ENCODE measurements around the gene LRRC18. TPM values are rescaled to one million over a fixed set of nuclear protein-coding genes. Genes with fewer than 3 reads are reported as not detected.

Gene LRRC18
- total and polyA plus RNA-seq, 2 donors (not counting 3 experiments of a cell fraction or from before 2014, with no cell fraction given) = not detected

- Histone ChIP-seq H3K4me3 (replicated peaks in 1 of 3; ENCODE audit: insufficient read depth in 1 of 3, low read depth in 1 of 3, low read length in 3 of 3) (no peak overlapping the region), H3K9me1 (replicated peaks; ENCODE audit: control insufficient read depth, extremely low read depth, insufficient read depth, low read length) (no peaks in the 10 kb centered on the region), H2AFZ (ENCODE audit: low read depth, low read length) (no peak overlapping the region), H3K27ac (ENCODE audit: insufficient read depth, low read depth, low read length) (no peak overlapping the region), H3K36me3 (ENCODE audit: control insufficient read depth in 2 of 2, extremely low read depth in 1 of 2, insufficient read depth in 2 of 2, low read length in 2 of 2) (no peaks in the 10 kb centered on the region), H3K79me2 (ENCODE audit: control insufficient read depth, insufficient read depth, low read length) (no peaks in the 10 kb centered on the region), H3K9ac (replicated peaks; ENCODE audit: extremely low read depth, insufficient read depth, low read length) (no peak overlapping the region), H3K9me3 (replicated peaks; ENCODE audit: control insufficient read depth, insufficient read depth, low read length) (no peaks in the 10 kb centered on the region), H3K4me1 (ENCODE audit: control insufficient read depth, extremely low read depth, insufficient read depth, low read length) (no peaks in the 10 kb centered on the region), H4K20me1 (replicated peaks; ENCODE audit: control insufficient read depth, extremely low read depth, insufficient read depth, low read length) (no peaks in the 10 kb centered on the region), H3K4me2 (ENCODE audit: insufficient read depth, low read length) (no peak overlapping the region), H3K27me3 (ENCODE audit: control insufficient read depth in 2 of 2, insufficient read depth in 2 of 2, low read length in 2 of 2) (peaks cover 0 to 4% of the 10 kb centered on the region in 2 experiments)
- BruUV-seq (replicated peaks) = no TSS peak
- DNase-seq (ENCODE audit: low read depth, low spot score) = no peak
- POLR2A ChIA-PET = no interaction called here
- intact Hi-C loops (cut with micrococcal nuclease) = no loop called here
- no peak for TF ChIP-seq EZH2 (IDR thresholded peaks at IDR 0.05; ENCODE audit: borderline replicate concordance, low read depth, low read length, severe bottlenecking)
- TF ChIP-seq JUN (IDR thresholded peaks at IDR 0.05; ENCODE audit: borderline replicate concordance, insufficient read depth, insufficient read length, low read depth) = no peak
- no peak for TF ChIP-seq MYC (IDR thresholded peaks at IDR 0.05; ENCODE audit: low read depth, low read length)
- TF ChIP-seq MAX (IDR thresholded peaks at IDR 0.05; ENCODE audit: insufficient read depth, insufficient read length) = no peak
- no peak for FAIRE-seq
- dilution Hi-C loops (cut with MboI; ENCODE audit: extremely low pct_ligation_motif_present, low sequenced_read_pairs) = no loop called here
- CTCF ChIA-PET = interaction anchor here (1.7 kb wide), 1 partner anchor 39 kb away, joined by 4 read pairs; no protein-coding TSS in a partner anchor
Measured at GRCh38 chr10:48985621-48986158, 46.0 kb upstream of the LRRC18 start.

- Histone ChIP-seq H3K36me3 (ENCODE audit: control insufficient read depth in 2 of 2, extremely low read depth in 1 of 2, insufficient read depth in 2 of 2, low read length in 2 of 2) (no peaks in the 10 kb centered on the region), H3K4me1 (ENCODE audit: control insufficient read depth, extremely low read depth, insufficient read depth, low read length) (no peaks in the 10 kb centered on the region), H2AFZ (ENCODE audit: low read depth, low read length) (no peak overlapping the region), H3K4me2 (ENCODE audit: insufficient read depth, low read length) (no peak overlapping the region), H3K27me3 (ENCODE audit: control insufficient read depth in 2 of 2, insufficient read depth in 2 of 2, low read length in 2 of 2) (no peaks in the 10 kb centered on the region), H3K9me3 (replicated peaks; ENCODE audit: control insufficient read depth, insufficient read depth, low read length) (no peaks in the 10 kb centered on the region), H3K27ac (ENCODE audit: insufficient read depth, low read depth, low read length) (no peak overlapping the region), H3K4me3 (replicated peaks in 1 of 3; ENCODE audit: insufficient read depth in 1 of 3, low read depth in 1 of 3, low read length in 3 of 3) (no peak overlapping the region), H4K20me1 (replicated peaks; ENCODE audit: control insufficient read depth, extremely low read depth, insufficient read depth, low read length) (no peaks in the 10 kb centered on the region), H3K79me2 (ENCODE audit: control insufficient read depth, insufficient read depth, low read length) (no peaks in the 10 kb centered on the region), H3K9me1 (replicated peaks; ENCODE audit: control insufficient read depth, extremely low read depth, insufficient read depth, low read length) (no peaks in the 10 kb centered on the region), H3K9ac (replicated peaks; ENCODE audit: extremely low read depth, insufficient read depth, low read length) (no peak overlapping the region)
- BruUV-seq (replicated peaks) = no TSS peak
- FAIRE-seq = no peak
- POLR2A ChIA-PET = no interaction called here
- dilution Hi-C loops (cut with MboI; ENCODE audit: extremely low pct_ligation_motif_present, low sequenced_read_pairs) (no loop called here), intact Hi-C loops (cut with micrococcal nuclease) (no loop called here)
- CTCF ChIA-PET = interaction anchor here (1.0 kb wide), 1 partner anchor 11 kb away, joined by 3 read pairs; no protein-coding TSS in a partner anchor
- TF ChIP-seq GATA2 (IDR thresholded peaks at IDR 0.05; ENCODE audit: insufficient read depth, insufficient read length, low read depth, low read length) (no peak), MAX (IDR thresholded peaks at IDR 0.05; ENCODE audit: insufficient read depth, insufficient read length) (no peak), JUN (IDR thresholded peaks at IDR 0.05; ENCODE audit: borderline replicate concordance, insufficient read depth, insufficient read length, low read depth) (no peak), POLR2A (IDR thresholded peaks at IDR 0.05; ENCODE audit: low read depth, low read length) (no peak), MYC (IDR thresholded peaks at IDR 0.05; ENCODE audit: low read depth, low read length) (no peak), POLR2AphosphoS5 (IDR thresholded peaks at IDR 0.05; ENCODE audit: insufficient read depth, low read depth, low read length) (no peak), FOS (IDR thresholded peaks at IDR 0.05; ENCODE audit: borderline replicate concordance, insufficient read depth, low read length) (no peak), EZH2 (IDR thresholded peaks at IDR 0.05; ENCODE audit: borderline replicate concordance, low read depth, low read length, severe bottlenecking) (no peak), CTCF (IDR thresholded peaks at IDR 0.05; ENCODE audit: extremely low read depth in 1 of 2, insufficient read depth in 1 of 2, low read depth in 1 of 2, low read length in 2 of 2) (no peak)
- no peak for DNase-seq (ENCODE audit: low read depth, low spot score)
Measured at GRCh38 chr10:48983648-48984351, 44.2 kb upstream of the LRRC18 start.
